Breast epithelium (tissue), 4 donors: Measurements from ENCODE around the gene MRPS33. TPM values are rescaled to one million over a fixed set of nuclear protein-coding genes. Genes with fewer than 3 reads are reported as not detected.

Experiments used
- DNase-seq, 2 donors: peaks; one replicate each; pipeline ENCODE4 v3.0.0-alpha.2; 2019; ENCODE audit warnings: low spot score in 2 of 2
- H3K27ac ChIP-seq, 2 donors: fragments of 200-600 bp; sonication (generic) in 1 of 2; one replicate each; pipeline ENCODE4 v1.5.1; 2016 to 2019; ENCODE audit warnings: mild to moderate bottlenecking in 1 of 2
- H3K27me3 ChIP-seq, 2 donors: fragments of 200-600 bp; sonication (generic) in 1 of 2; one replicate each; pipeline versions ENCODE4 v1.5.1 to v1.6.0; 2017 to 2019; ENCODE audit warnings: control low read depth in 1 of 2, mild to moderate bottlenecking in 1 of 2
- H3K36me3 ChIP-seq: fragments of 200-600 bp; one replicate; pipeline ENCODE4 v1.5.1; 2019
- H3K4me1 ChIP-seq, 2 donors: fragments of 200-600 bp; sonication (generic); one replicate each; pipeline ENCODE4 v1.5.1; 2016 to 2019; ENCODE audit warnings: control low read depth in 1 of 2
- H3K4me3 ChIP-seq, 3 donors: fragments of 200-600 bp; sonication (generic); 1 replicate in 2 of 3; 2 replicates in 1 of 3; pipeline ENCODE4 v1.5.1; 2016 to 2019; ENCODE audit warnings: mild to moderate bottlenecking in 3 of 3, moderate library complexity in 2 of 3
- H3K9me3 ChIP-seq, 2 donors: fragments of 200-600 bp; sonication (generic) in 1 of 2; one replicate each; pipeline ENCODE4 v1.5.1; 2016 to 2019; ENCODE audit warnings: control low read depth in 1 of 2
- CTCF ChIP-seq, 3 donors: fragments of 450-650 bp; IDR thresholded peaks; one replicate each; pipeline ENCODE4 v1.5.1; 2016 to 2017; ENCODE audit warnings: antibody characterized with exemption in 3 of 3, mild to moderate bottlenecking in 3 of 3, moderate library complexity in 3 of 3
- POLR2A ChIP-seq: fragments of 450-650 bp; IDR thresholded peaks from one replicate; pipeline ENCODE4 v1.6.1; 2016; ENCODE audit warnings: antibody characterized with exemption, mild to moderate bottlenecking, moderate library complexity
- POLR2AphosphoS5 ChIP-seq, 3 donors: sonication (generic); formaldehyde crosslinking; IDR thresholded peaks; one replicate each; pipeline ENCODE4 v1.6.1; 2017; ENCODE audit warnings: antibody characterized with exemption in 3 of 3
- intact Hi-C: fragments of 100-400 bp; cut with DNase I; formaldehyde crosslinking; loops from one replicate; pipeline ENCODE4 v1.15.1; 2023; ENCODE audit warnings: low total_unique reads
- total RNA-seq, 3 donors: library from RNA; depleted of rRNA; stranded (reverse); fragments of >200 nt; gene quantifications; one replicate each; pipeline ENCODE4 v1.1.0, GENCODE V29; 2016

MRPS33 gene
- total RNA-seq, 3 donors from 2014 or later: 17.4 to 23.4 (median 21.8) TPM

GRCh38 chr7:141028767-141029166 lies 14.0 kb upstream of the MRPS33 start:
- Histone ChIP-seq H3K27ac (no peak overlapping the region), H3K36me3 (no peaks in the 10 kb centered on the region), H3K4me3 (no peak overlapping the region), H3K9me3 (peaks cover 0 to 11% of the 10 kb centered on the region in 2 donors), H3K27me3 (peaks cover 0 to 4% of the 10 kb centered on the region in 2 donors), H3K4me1 (no peaks in the 10 kb centered on the region)
- DNase-seq: no peak
- no peak for TF ChIP-seq CTCF (IDR thresholded peaks at IDR 0.05)
- no peak for TF ChIP-seq POLR2AphosphoS5 (IDR thresholded peaks at IDR 0.05)
- no peak for TF ChIP-seq POLR2A
- intact Hi-C loops: no loop called here

- Histone ChIP-seq H3K9me3 (peaks cover 0 to 11% of the 10 kb centered on the region in 2 donors), H3K27ac (no peak overlapping the region), H3K4me1 (no peaks in the 10 kb centered on the region), H3K36me3 (no peaks in the 10 kb centered on the region), H3K4me3 (no peak overlapping the region), H3K27me3 (peaks cover 0 to 4% of the 10 kb centered on the region in 2 donors)
- no peak for DNase-seq
- intact Hi-C loops: no loop called here
- TF ChIP-seq POLR2A: no peak
- no peak for TF ChIP-seq POLR2AphosphoS5 (IDR thresholded peaks at IDR 0.05)
- TF ChIP-seq CTCF (IDR thresholded peaks at IDR 0.05): no peak
Measured at GRCh38 chr7:141027043-141027442, 12.3 kb upstream of the MRPS33 start.

GRCh38 chr7:141024668-141025067 lies 9.9 kb upstream of the MRPS33 start:
- Histone ChIP-seq H3K27me3 (no peaks in the 10 kb centered on the region), H3K4me1 (no peaks in the 10 kb centered on the region), H3K4me3 (no peak overlapping the region), H3K9me3 (peaks cover 0 to 11% of the 10 kb centered on the region in 2 donors), H3K36me3 (no peaks in the 10 kb centered on the region), H3K27ac (no peak overlapping the region)
- TF ChIP-seq POLR2A (no peak), CTCF (IDR thresholded peaks at IDR 0.05) (no peak), POLR2AphosphoS5 (IDR thresholded peaks at IDR 0.05) (no peak)
- DNase-seq: no peak
- intact Hi-C loops: no loop called here

- no peak for TF ChIP-seq CTCF (IDR thresholded peaks at IDR 0.05)
- TF ChIP-seq POLR2A: no peak
- Histone ChIP-seq H3K4me1 (no peaks in the 10 kb centered on the region), H3K9me3 (peaks cover 0 to 11% of the 10 kb centered on the region in 2 donors), H3K27me3 (no peaks in the 10 kb centered on the region), H3K36me3 (no peaks in the 10 kb centered on the region), H3K27ac (no peak overlapping the region), H3K4me3 (no peak overlapping the region)
- no peak for DNase-seq
- intact Hi-C loops: no loop called here
Measured at GRCh38 chr7:141023295-141023694, 8.5 kb upstream of the MRPS33 start.

GRCh38 chr7:141017555-141017954 lies 2.8 kb upstream of the MRPS33 start:
- Histone ChIP-seq H3K27ac (no peak overlapping the region), H3K4me1 (peaks cover 0 to 4% of the 10 kb centered on the region in 2 donors), H3K4me3 (no peak overlapping the region), H3K36me3 (no peaks in the 10 kb centered on the region), H3K9me3 (peaks cover 0 to 4% of the 10 kb centered on the region in 2 donors), H3K27me3 (no peaks in the 10 kb centered on the region)
- intact Hi-C loops: no loop called here
- no peak for DNase-seq
- TF ChIP-seq POLR2AphosphoS5 (IDR thresholded peaks at IDR 0.05) (no peak), POLR2A (no peak), CTCF (IDR thresholded peaks at IDR 0.05) (no peak)
